A549 (cell line): Measurements from ENCODE around the gene KRT15. TPM values are rescaled to one million over a fixed set of nuclear protein-coding genes. Genes with fewer than 3 reads are reported as not detected.

Source experiments
- ATAC-seq, 2 experiments: fragments of 200-7000 bp in 1 of 2; fragments of >200 bp in 1 of 2; cut with Nextera tagmentation in 1 of 2; cut with Tn5 transposase in 1 of 2; 3 replicates each; pipeline versions ENCODE4 v1.8.0 to v1.9.1; 2018 to 2020; ENCODE audit warnings: mild to moderate bottlenecking in 1 of 2, moderate library complexity in 1 of 2
- CTCF ChIA-PET: fragments of 300-600 bp; sonication (Branson Sonifier 250); formaldehyde crosslinking; extraction: SDS; loops from one replicate; lab custom pipeline; 2021; ENCODE audit warnings: antibody characterized with exemption, inconsistent platforms; lab: Yijun Ruan, JAX
- POLR2A ChIA-PET: fragments of 350-600 bp; formaldehyde crosslinking; extraction: SDS; loops from one replicate; lab custom pipeline; 2021; ENCODE audit warnings: antibody characterized with exemption, inconsistent platforms; lab: Yijun Ruan, JAX
- DNase-seq, 2 experiments: peaks; one replicate each; pipeline versions ENCODE4 v3.0.0 to v3.0.0-alpha.2; 2011 to 2016; ENCODE audit warnings: low read depth in 1 of 2, low spot score in 1 of 2
- FAIRE-seq: peaks from 2 replicates; lab custom pipeline; 2011; peaks lifted over from hg19 to GRCh38; lab: Jason Lieb, UNC
- H3K27ac ChIP-seq, 2 experiments: fragments of >200 bp; sonication (Bioruptor Twin); formaldehyde crosslinking; 3 replicates each; pipeline ENCODE4 v1.5.1; 2016 to 2017
- H3K4me1 ChIP-seq: fragments of >200 bp; sonication (Bioruptor Twin); formaldehyde crosslinking; 3 replicates; pipeline ENCODE4 v1.6.1; 2016
- H3K4me2 ChIP-seq: fragments of >200 bp; sonication (Bioruptor Twin); formaldehyde crosslinking; 3 replicates; pipeline ENCODE4 v1.6.1; 2016
- H3K4me3 ChIP-seq: fragments of >200 bp; sonication (Bioruptor Twin); formaldehyde crosslinking; 3 replicates; pipeline ENCODE4 v1.5.1; 2016
- H3K9me3 ChIP-seq: fragments of >200 bp; sonication (Bioruptor Twin); formaldehyde crosslinking; 3 replicates; pipeline ENCODE4 v1.6.1; 2016
- BHLHE40 ChIP-seq: IDR thresholded peaks from 2 replicates; pipeline ENCODE4 v1.6.1; 2012; ENCODE audit warnings: low read depth, low read length, inconsistent platforms
- CBX2 ChIP-seq: fragments of 200-600 bp; sonication (generic); IDR thresholded peaks from 2 replicates; pipeline ENCODE4 v1.6.1; 2016; ENCODE audit warnings: low read depth, mild to moderate bottlenecking, borderline replicate concordance
- EHF ChIP-seq: fragments of 250-450 bp; sonication (Bioruptor Pico); IDR thresholded peaks from 2 replicates; pipeline ENCODE4 v1.5.0; 2020; ENCODE audit warnings: mild to moderate bottlenecking
- EP300 ChIP-seq, 2 experiments: fragments of >200 bp; sonication (Bioruptor Twin); formaldehyde crosslinking; IDR thresholded peaks; 2 replicates in 1 of 2; 3 replicates in 1 of 2; pipeline ENCODE4 v1.6.1; 2016 to 2017
- ESRRA ChIP-seq: fragments of 150-350 bp; IDR thresholded peaks from 2 replicates; pipeline ENCODE4 v1.6.1; 2014; ENCODE audit warnings: mild to moderate bottlenecking, low read length, borderline replicate concordance
- FOSB ChIP-seq: fragments of 250-450 bp; sonication (Bioruptor Pico); IDR thresholded peaks from 2 replicates; pipeline ENCODE4 v1.5.0; 2020; ENCODE audit warnings: mild to moderate bottlenecking, moderate library complexity
- FOSL2 ChIP-seq, 2 experiments: fragments of 450-650 bp in 1 of 2; fragments of >200 bp in 1 of 2; sonication (Bioruptor Twin) in 1 of 2; formaldehyde crosslinking; IDR thresholded peaks; 2 replicates each; pipeline versions ENCODE4 v1.5.0 to v1.6.1; 2016 to 2020; ENCODE audit warnings: mild to moderate bottlenecking in 1 of 2, moderate library complexity in 1 of 2
- HEYL ChIP-seq: fragments of 250-450 bp; sonication (Bioruptor Pico); IDR thresholded peaks from 2 replicates; pipeline ENCODE4 v1.8.0; 2021; ENCODE audit warnings: mild to moderate bottlenecking, moderate library complexity
- HOXA7 ChIP-seq: fragments of 250-450 bp; sonication (Bioruptor Pico); IDR thresholded peaks from 2 replicates; pipeline ENCODE4 v1.5.0; 2020; ENCODE audit warnings: mild to moderate bottlenecking, moderate library complexity
- HOXB13 ChIP-seq: fragments of 250-450 bp; sonication (Bioruptor Pico); IDR thresholded peaks from 2 replicates; pipeline ENCODE4 v1.5.0; 2020; ENCODE audit warnings: low read depth, mild to moderate bottlenecking, moderate library complexity
- JUNB ChIP-seq: fragments of >200 bp; sonication (Bioruptor Twin); formaldehyde crosslinking; IDR thresholded peaks from 2 replicates; pipeline ENCODE4 v1.6.1; 2016
- MYC ChIP-seq: IDR thresholded peaks from 2 replicates; pipeline ENCODE4 v1.6.1; 2012; ENCODE audit warnings: mild to moderate bottlenecking, inconsistent platforms, low read length, improper control_type of control experiment, borderline replicate concordance
- NPAS2 ChIP-seq: fragments of 250-450 bp; sonication (Bioruptor Pico); IDR thresholded peaks from 2 replicates; pipeline ENCODE4 v1.8.0; 2022; ENCODE audit warnings: mild to moderate bottlenecking, moderate library complexity, borderline replicate concordance
- NR3C1 ChIP-seq: fragments of >200 bp; sonication (Bioruptor Twin); formaldehyde crosslinking; IDR thresholded peaks from 3 replicates; pipeline ENCODE4 v1.6.1; 2017
- POLR2AphosphoS2 ChIP-seq: conservative IDR thresholded peaks from 2 replicates; pipeline ENCODE4 v1.6.1; 2012; ENCODE audit warnings: low read length, improper control_type of control experiment, inconsistent platforms
- RARB ChIP-seq: fragments of 250-450 bp; sonication (Bioruptor Pico); IDR thresholded peaks from 2 replicates; pipeline ENCODE4 v1.8.0; 2021; ENCODE audit warnings: mild to moderate bottlenecking, moderate library complexity
- WGBS: methylation state at CpG from one replicate; pipeline ENCODE4 v1.1.6; 2017; ENCODE audit errors: missing lambda C conversion rate; 5-methylcytosine and 5-hydroxymethylcytosine counted together
- polyA plus RNA-seq, 4 experiments: library from polyadenylated mRNA; depleted of rRNA in 3 of 4; stranded (reverse); fragments of >200 nt; fragmentation: RNase III in 1 of 4; extraction: RNeasy Plus Mini Kit Qiagen cat#74134 plus additional on column Dnase treatment in 1 of 4; gene quantifications; 2 replicates in 3 of 4; 3 replicates in 1 of 4; pipeline ENCODE4 v1.2.3, GENCODE V29; 2011 to 2017
- TF ChIP-seq, protein P1 (sequence below): fragments of 200-600 bp; sonication (generic); IDR thresholded peaks from 2 replicates; pipeline ENCODE4 v1.6.1; 2016; ENCODE audit warnings: antibody characterized with exemption, mild to moderate bottlenecking, moderate library complexity
- TF ChIP-seq, protein P2 (sequence below): IDR thresholded peaks from 2 replicates; pipeline ENCODE4 v1.6.1; 2012
- TF ChIP-seq, protein P3 (sequence below): IDR thresholded peaks from 2 replicates; pipeline ENCODE4 v1.6.1; 2012; ENCODE audit warnings: low read depth, borderline replicate concordance
- TF ChIP-seq, protein P4 (sequence below): fragments of >200 bp; sonication (Bioruptor Twin); formaldehyde crosslinking; IDR thresholded peaks from 2 replicates; pipeline ENCODE4 v1.6.1; 2016

Gene KRT15
- polyA plus RNA-seq, 2 of the 4 experiments (the other 2 are of a cell fraction), result 0.62 to 2.1 TPM

DNA sequence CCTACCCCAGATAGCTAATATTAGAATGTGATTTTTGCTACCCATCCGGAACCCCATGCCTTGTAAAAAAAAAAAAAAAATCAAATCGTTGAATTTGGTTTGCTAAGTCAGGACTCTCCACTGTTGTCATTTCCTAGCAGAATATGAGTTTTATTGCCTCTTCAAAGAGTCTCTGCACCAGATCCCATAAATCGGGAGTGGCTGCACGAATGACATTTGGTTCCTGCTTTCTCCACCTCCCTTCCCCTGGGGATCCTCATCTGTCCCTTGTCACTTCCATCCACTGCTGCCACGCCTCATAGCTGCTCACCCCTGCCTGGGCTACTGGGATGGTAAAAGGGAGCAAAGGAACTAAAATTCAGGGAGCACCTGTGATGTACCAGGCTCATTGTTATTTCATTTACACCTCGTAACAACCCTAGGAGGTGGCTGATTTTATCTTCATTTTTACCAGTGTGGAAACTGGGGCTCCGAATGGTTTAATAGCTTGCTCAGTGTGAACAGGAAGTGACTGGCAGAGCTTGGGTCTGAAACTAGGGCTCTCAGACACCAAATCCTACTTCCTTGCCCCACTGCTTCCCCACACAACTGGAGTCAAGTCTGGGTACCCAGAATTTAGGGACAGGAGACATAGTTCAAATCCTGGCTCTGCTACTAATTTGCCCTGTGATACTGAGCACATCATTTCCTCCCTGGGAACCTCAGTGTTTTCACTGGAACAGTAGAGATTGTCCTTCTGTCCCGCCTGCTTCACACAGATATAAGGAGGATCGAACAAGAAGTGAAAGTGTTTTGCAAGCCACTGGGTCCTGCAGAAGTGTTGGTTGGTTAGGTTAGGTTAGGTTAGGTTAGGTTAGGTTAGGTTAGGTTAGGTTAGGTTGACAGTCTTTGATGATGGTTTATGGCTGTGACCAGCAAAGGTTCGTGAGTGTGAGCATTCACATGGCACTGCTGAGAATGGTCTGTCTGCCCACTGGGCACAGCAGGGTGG, 28.4 kb downstream of the KRT15 start:
- peak; percentile 73 for FAIRE-seq
- CTCF ChIA-PET, result interaction anchor here (1.0 to 13.1 kb wide), 8 partner anchors 10 to 173 kb away, joined by 3 to 119 read pairs (median 5); partner anchors contain the start of genes KRT13 and KRT35

DNA sequence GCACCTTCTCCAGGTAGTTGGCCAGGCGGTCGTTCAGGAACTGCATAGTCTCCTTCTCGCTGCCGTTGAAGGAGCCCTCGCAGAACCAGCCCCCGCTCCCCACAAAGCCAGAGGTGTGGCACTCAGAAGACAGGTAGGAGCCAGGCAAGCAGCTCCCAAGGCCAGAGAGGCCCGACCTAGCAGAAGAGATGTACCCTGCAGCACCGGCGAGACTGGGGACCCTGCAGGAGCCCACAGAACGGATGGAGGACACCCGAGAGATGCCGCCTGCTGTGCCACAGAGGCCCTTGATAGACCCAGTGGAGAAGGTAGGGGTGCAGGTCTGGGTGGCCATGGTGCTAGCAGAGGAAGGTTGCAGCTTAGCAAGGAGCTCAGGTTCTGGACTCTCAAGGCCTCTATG, 29.2 kb downstream of the KRT15 start, which contains the start of gene KRT36:
Gene KRT36 (minus strand): TSS at position 380 of the 400 bp plus-strand sequence. CDS start 46 bp downstream, at position 334.
- 0 out of 3 replicates have a peak, but pooled peaks cover 3% of the 10 kb centered on the region for H3K4me1 ChIP-seq
- H3K4me3 ChIP-seq, result no peak within 1 kb of the TSS
- ChIA-PET POLR2A (no interaction called here), CTCF (interaction anchor here (1.3 to 13.1 kb wide), 6 partner anchors 9 to 174 kb away, joined by 3 to 119 read pairs (median 6); partner anchors contain the start of genes KRT13 and KRT35)
- H3K9me3 ChIP-seq, result no peaks in the 10 kb centered on the region
- DNase-seq (no peak), FAIRE-seq (no peak), ATAC-seq (no peak)
- H3K27ac ChIP-seq, result no peak within 1 kb of the TSS
- 87% methylated on average over 12 of the region's 12 CpGs for WGBS
- H3K4me2 ChIP-seq, result no peak within 1 kb of the TSS
- TF ChIP-seq RARB (no peak), EP300 (IDR thresholded peaks at IDR 0.05) (no peak), POLR2AphosphoS2 (no peak), FOSL2 (IDR thresholded peaks at IDR 0.05) (no peak), FOSL2 (CRISPR knock-in tag; IDR thresholded peaks at IDR 0.05) (no peak), CBX2 (no peak), HOXA7 (no peak), EHF (CRISPR knock-in tag) (no peak), HOXB13 (CRISPR knock-in tag) (no peak), BHLHE40 (no peak), NPAS2 (CRISPR knock-in tag) (no peak), NR3C1 (no peak), MYC (no peak)
- TF ChIP-seq, protein P1, sequence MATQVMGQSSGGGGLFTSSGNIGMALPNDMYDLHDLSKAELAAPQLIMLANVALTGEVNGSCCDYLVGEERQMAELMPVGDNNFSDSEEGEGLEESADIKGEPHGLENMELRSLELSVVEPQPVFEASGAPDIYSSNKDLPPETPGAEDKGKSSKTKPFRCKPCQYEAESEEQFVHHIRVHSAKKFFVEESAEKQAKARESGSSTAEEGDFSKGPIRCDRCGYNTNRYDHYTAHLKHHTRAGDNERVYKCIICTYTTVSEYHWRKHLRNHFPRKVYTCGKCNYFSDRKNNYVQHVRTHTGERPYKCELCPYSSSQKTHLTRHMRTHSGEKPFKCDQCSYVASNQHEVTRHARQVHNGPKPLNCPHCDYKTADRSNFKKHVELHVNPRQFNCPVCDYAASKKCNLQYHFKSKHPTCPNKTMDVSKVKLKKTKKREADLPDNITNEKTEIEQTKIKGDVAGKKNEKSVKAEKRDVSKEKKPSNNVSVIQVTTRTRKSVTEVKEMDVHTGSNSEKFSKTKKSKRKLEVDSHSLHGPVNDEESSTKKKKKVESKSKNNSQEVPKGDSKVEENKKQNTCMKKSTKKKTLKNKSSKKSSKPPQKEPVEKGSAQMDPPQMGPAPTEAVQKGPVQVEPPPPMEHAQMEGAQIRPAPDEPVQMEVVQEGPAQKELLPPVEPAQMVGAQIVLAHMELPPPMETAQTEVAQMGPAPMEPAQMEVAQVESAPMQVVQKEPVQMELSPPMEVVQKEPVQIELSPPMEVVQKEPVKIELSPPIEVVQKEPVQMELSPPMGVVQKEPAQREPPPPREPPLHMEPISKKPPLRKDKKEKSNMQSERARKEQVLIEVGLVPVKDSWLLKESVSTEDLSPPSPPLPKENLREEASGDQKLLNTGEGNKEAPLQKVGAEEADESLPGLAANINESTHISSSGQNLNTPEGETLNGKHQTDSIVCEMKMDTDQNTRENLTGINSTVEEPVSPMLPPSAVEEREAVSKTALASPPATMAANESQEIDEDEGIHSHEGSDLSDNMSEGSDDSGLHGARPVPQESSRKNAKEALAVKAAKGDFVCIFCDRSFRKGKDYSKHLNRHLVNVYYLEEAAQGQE, result no peak
- TF ChIP-seq, protein P2, sequence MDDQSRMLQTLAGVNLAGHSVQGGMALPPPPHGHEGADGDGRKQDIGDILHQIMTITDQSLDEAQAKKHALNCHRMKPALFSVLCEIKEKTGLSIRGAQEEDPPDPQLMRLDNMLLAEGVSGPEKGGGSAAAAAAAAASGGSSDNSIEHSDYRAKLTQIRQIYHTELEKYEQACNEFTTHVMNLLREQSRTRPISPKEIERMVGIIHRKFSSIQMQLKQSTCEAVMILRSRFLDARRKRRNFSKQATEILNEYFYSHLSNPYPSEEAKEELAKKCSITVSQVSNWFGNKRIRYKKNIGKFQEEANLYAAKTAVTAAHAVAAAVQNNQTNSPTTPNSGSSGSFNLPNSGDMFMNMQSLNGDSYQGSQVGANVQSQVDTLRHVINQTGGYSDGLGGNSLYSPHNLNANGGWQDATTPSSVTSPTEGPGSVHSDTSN, result no peak
- TF ChIP-seq, protein P3, sequence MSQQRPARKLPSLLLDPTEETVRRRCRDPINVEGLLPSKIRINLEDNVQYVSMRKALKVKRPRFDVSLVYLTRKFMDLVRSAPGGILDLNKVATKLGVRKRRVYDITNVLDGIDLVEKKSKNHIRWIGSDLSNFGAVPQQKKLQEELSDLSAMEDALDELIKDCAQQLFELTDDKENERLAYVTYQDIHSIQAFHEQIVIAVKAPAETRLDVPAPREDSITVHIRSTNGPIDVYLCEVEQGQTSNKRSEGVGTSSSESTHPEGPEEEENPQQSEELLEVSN, result no peak

More for the DNA sequence above, 28.4 kb downstream of the KRT15 start:
- H3K4me2 ChIP-seq, result no peak overlapping the region
- no peak overlapping the region for H3K4me3 ChIP-seq
- no peak for ATAC-seq
- POLR2A ChIA-PET, result no interaction called here
- TF ChIP-seq FOSB (CRISPR knock-in tag) (no peak), HEYL (CRISPR knock-in tag) (no peak), FOSL2 (IDR thresholded peaks at IDR 0.05) (no peak), FOSL2 (CRISPR knock-in tag; IDR thresholded peaks at IDR 0.05) (no peak), POLR2AphosphoS2 (no peak), CBX2 (no peak), JUNB (no peak), ESRRA (no peak)
- TF ChIP-seq, protein P1, result no peak
- TF ChIP-seq, protein P4, sequence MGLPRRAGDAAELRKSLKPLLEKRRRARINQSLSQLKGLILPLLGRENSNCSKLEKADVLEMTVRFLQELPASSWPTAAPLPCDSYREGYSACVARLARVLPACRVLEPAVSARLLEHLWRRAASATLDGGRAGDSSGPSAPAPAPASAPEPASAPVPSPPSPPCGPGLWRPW, result no peak
- TF ChIP-seq, protein P2, result no peak
- H3K27ac ChIP-seq, result no peak overlapping the region
- H3K4me1 ChIP-seq, result 0 out of 3 replicates have a peak, but pooled peaks cover 6% of the 10 kb centered on the region
- no peaks in the 10 kb centered on the region for H3K9me3 ChIP-seq
- DNase-seq, result no peak
- WGBS, result 77% methylated on average over 10 of the region's 10 CpGs
